K562 (cell line): ENCODE results near the gene BCL6B. TPM values are rescaled to one million over a fixed set of nuclear protein-coding genes. Genes with fewer than 3 reads are reported as not detected.

Experiments
- ATF3 ChIP-seq, 2 experiments: fragments of 450-650 bp in 1 of 2; sonication (generic) in 1 of 2; formaldehyde crosslinking in 1 of 2; IDR thresholded peaks in 1 of 2; conservative IDR thresholded peaks in 1 of 2; 2 replicates each; pipeline versions ENCODE4 v1.6.1 to v1.8.1; 2016 to 2023; ENCODE audit warnings: mild to moderate bottlenecking in 2 of 2, moderate library complexity in 2 of 2, inconsistent platforms in 1 of 2, missing genetic modification reagents in 1 of 2
- ESRRA ChIP-seq: fragments of 450-650 bp; IDR thresholded peaks from 2 replicates; pipeline ENCODE4 v1.6.1; 2014; ENCODE audit warnings: low read depth, mild to moderate bottlenecking, moderate library complexity, borderline replicate concordance
- HMBOX1 ChIP-seq: sonication (generic); IDR thresholded peaks from 2 replicates; pipeline ENCODE4 v1.6.1; 2016
- LCOR ChIP-seq: sonication (generic); formaldehyde crosslinking; IDR thresholded peaks from 2 replicates; pipeline ENCODE4 v1.8.0; 2022; ENCODE audit warnings: mild to moderate bottlenecking, missing genetic modification reagents
- NFRKB ChIP-seq: fragments of 450-650 bp; IDR thresholded peaks from 2 replicates; pipeline ENCODE4 v1.6.1; 2016; ENCODE audit warnings: low read depth
- PHF21A ChIP-seq: fragments of 450-650 bp; IDR thresholded peaks from 2 replicates; pipeline ENCODE4 v1.6.1; 2017; ENCODE audit warnings: low read depth, borderline replicate concordance
- POLR2AphosphoS2 ChIP-seq: IDR thresholded peaks from 2 replicates; pipeline ENCODE4 v1.6.1; 2012; ENCODE audit warnings: low read length, improper control_type of control experiment
- POLR2B ChIP-seq: fragments of 450-650 bp; IDR thresholded peaks from 2 replicates; pipeline ENCODE4 v1.6.1; 2018; ENCODE audit warnings: low read depth; ENCODE audit not compliant: partially characterized antibody
- POLR2H ChIP-seq: IDR thresholded peaks from 2 replicates; pipeline ENCODE4 v1.6.1; 2016; ENCODE audit warnings: missing genetic modification characterization, low read depth, mild to moderate bottlenecking, control low read depth, missing compliant biosample characterization, moderate library complexity
- SMAD1 ChIP-seq: fragments of 150-350 bp; IDR thresholded peaks from 2 replicates; pipeline ENCODE4 v1.6.1; 2014; ENCODE audit warnings: low read length, low read depth; ENCODE audit not compliant: partially characterized antibody
- TOE1 ChIP-seq, 2 experiments: fragments of 450-650 bp in 1 of 2; sonication (generic) in 1 of 2; formaldehyde crosslinking in 1 of 2; IDR thresholded peaks; 2 replicates each; pipeline versions ENCODE4 v1.7.1 to v1.8.0; 2016 to 2022; ENCODE audit warnings: borderline replicate concordance in 2 of 2, mild to moderate bottlenecking in 2 of 2, antibody characterized with exemption in 1 of 2, inconsistent platforms in 1 of 2, low read depth in 1 of 2, missing genetic modification reagents in 1 of 2, moderate library complexity in 1 of 2
- ZBTB11 ChIP-seq, 3 experiments: fragments of 200-800 bp in 1 of 3; fragments of 250-450 bp in 1 of 3; fragments of 450-650 bp in 1 of 3; sonication (Bioruptor Pico) in 1 of 3; sonication (Bioruptor generic) in 1 of 3; formaldehyde crosslinking in 1 of 3; IDR thresholded peaks; 2 replicates each; pipeline versions ENCODE4 v1.6.1 to v1.8.0; 2016 to 2022; ENCODE audit warnings: mild to moderate bottlenecking in 2 of 3, missing genetic modification characterization in 2 of 3, missing compliant biosample characterization in 1 of 3, moderate library complexity in 1 of 3
- polyA plus RNA-seq, 8 experiments: library from polyadenylated mRNA; depleted of rRNA in 4 of 8; stranded (reverse) in 5 of 8; unstranded in 3 of 8; fragments of >200 nt; fragmentation: Nextera tagmentation in 2 of 8; fragmentation: Illumina TruSeq in 1 of 8; extraction: Ambion mirVana in 2 of 8; extraction: Trizol in 1 of 8; gene quantifications; 2 replicates each; pipeline versions ENCODE4 v1.2.1 to v1.2.3, GENCODE V29; 2011 to 2014; ENCODE audit warnings: inconsistent platforms in 1 of 8, missing spikeins in 1 of 8
- total RNA-seq, 7 experiments: library from RNA; depleted of rRNA in 6 of 7; stranded (reverse); fragments of >200 nt in 6 of 7; fragmentation: Illumina TruSeq in 2 of 7; extraction: Trizol in 2 of 7; gene quantifications; 2 replicates each; pipeline versions ENCODE4 v1.2.1 to v1.2.3, GENCODE V29; 2011 to 2021; ENCODE audit warnings: low replicate concordance in 1 of 7

Gene BCL6B
- total and polyA plus RNA-seq, 9 of the 15 experiments (the other 6 are each of a cell fraction or from before 2014, with no cell fraction given), result 0.89 to 5.0 (median 3.6) TPM

- TF ChIP-seq TOE1 (IDR thresholded peaks at IDR 0.05; ENCODE audit: borderline replicate concordance) (peak; percentile 87; the same call in 1 of the 2 replicates), TOE1 (CRISPR knock-in tag; IDR thresholded peaks at IDR 0.05; ENCODE audit: borderline replicate concordance, low read depth) (no peak), ESRRA (0 out of 2 replicates have a peak, but pooled peaks have one; percentile 23), ATF3 (IDR thresholded peaks at IDR 0.05) (peak; percentile 40; the same call in 1 of the 2 replicates), ATF3 (CRISPR knock-in tag; conservative IDR thresholded peaks at IDR 0.05) (no peak), POLR2H (tag) (peak; percentile 72), POLR2B (peak; percentile 86), HMBOX1 (peak; percentile 71), SMAD1 (peak; percentile 53), PHF21A (no peak), LCOR (CRISPR knock-in tag) (peak; percentile 41; the same call in 1 of the 2 replicates), ZBTB11 (CRISPR knock-in tag; IDR thresholded peaks at IDR 0.05) (peak in 1 of 3 experiments; percentile 66; a peak in 1 of 6 replicates), NFRKB (no peak), POLR2AphosphoS2 (peak; percentile 45; the same call in 1 of the 2 replicates)
Observed at GRCh38 chr17:7035591-7036368, 12.9 kb downstream of the BCL6B start, which contains the start of gene SLC16A13 (continued).
